ENCODE results near the gene TMEM266.

The TMEM266 gene

DNA sequence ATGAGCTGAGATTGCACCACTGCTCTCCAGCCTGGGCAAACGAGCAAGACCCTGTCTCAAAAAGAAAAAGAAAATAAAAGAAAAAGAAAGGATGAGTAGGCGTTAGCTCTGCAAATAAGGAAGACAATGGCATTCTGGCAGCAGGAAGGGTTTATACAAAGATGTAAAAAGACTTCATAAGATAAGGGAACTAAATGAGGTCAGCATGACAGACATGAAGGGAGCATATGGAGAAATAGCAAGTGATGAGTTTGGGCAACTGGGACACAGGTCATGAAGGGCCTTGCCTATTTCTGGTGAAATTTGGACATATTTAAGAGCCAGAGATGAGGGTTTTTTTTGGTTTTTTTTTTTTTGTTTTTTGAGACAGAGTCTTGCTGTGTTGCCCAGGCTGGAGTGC, 24.5 kb downstream of the TMEM266 start:
- DNase-seq (no peak), ATAC-seq (replicated peaks) (no peak)
- H3K27ac Mint-ChIP-seq = no peak overlapping the region
- no peaks in the 10 kb centered on the region for H3K9me3 Mint-ChIP-seq
- H3K27me3 Mint-ChIP-seq = peaks cover 19 to 49% of the 10 kb centered on the region in 2 donors
- no peaks in the 10 kb centered on the region for H3K4me1 Mint-ChIP-seq
- H3K4me3 Mint-ChIP-seq = no peak overlapping the region
- no peaks in the 10 kb centered on the region for H3K36me3 Mint-ChIP-seq

DNA sequence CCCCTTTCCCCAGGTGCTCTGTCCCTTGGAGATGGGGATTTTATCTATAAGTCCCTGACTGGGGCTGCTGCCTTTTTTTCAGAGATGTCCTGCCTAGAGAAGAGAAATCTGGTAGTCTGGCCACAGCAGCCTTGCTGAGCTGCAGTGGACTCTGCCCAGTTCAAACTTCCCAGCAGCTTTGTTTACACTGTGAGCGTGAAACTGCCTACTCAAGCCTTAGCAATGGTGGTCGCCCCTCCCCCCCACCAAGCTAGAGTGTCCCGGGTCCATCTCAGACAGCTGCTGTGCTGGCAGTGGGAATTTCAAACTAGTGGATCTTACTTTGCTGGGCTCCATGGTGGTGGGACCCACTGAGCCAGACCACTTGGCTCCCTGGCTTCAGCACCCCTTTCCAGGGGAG, 38.9 kb downstream of the TMEM266 start:
- no peak overlapping the region for H3K4me3 Mint-ChIP-seq
- no peak overlapping the region for H3K27ac Mint-ChIP-seq
- H3K27me3 Mint-ChIP-seq = peaks cover 62 to 67% of the 10 kb centered on the region in 2 donors
- H3K9me3 Mint-ChIP-seq = peaks cover 0 to 2% of the 10 kb centered on the region in 2 donors
- H3K36me3 Mint-ChIP-seq = no peaks in the 10 kb centered on the region
- ATAC-seq (replicated peaks) (no peak), DNase-seq (no peak)
- H3K4me1 Mint-ChIP-seq = no peaks in the 10 kb centered on the region

DNA sequence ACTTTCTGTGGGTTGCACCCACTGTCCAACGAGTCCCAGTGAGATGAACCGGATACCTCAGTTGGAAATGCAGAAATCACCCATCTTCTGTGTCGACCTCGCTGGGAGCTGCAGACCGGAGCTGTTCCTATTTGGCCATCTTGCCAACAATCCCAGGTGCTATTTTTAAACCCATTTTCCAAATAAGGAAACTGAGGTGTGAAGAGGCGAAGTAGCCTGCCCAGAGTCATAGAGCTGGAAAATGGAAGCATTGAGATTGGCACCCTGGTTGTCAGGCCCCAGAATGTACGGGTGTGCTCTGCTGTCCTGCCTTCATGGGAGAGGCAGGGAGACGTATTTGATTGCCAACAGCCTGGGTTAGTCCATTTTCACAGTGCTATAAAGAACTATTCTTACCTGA, 39.6 kb downstream of the TMEM266 start:
- H3K36me3 Mint-ChIP-seq = no peaks in the 10 kb centered on the region
- no peak for ATAC-seq (replicated peaks)
- no peaks in the 10 kb centered on the region for H3K9me3 Mint-ChIP-seq
- no peak overlapping the region for H3K4me3 Mint-ChIP-seq
- peaks cover 58 to 67% of the 10 kb centered on the region in 2 donors for H3K27me3 Mint-ChIP-seq
- no peaks in the 10 kb centered on the region for H3K4me1 Mint-ChIP-seq
- H3K27ac Mint-ChIP-seq = no peak overlapping the region
- no peak for DNase-seq

DNA sequence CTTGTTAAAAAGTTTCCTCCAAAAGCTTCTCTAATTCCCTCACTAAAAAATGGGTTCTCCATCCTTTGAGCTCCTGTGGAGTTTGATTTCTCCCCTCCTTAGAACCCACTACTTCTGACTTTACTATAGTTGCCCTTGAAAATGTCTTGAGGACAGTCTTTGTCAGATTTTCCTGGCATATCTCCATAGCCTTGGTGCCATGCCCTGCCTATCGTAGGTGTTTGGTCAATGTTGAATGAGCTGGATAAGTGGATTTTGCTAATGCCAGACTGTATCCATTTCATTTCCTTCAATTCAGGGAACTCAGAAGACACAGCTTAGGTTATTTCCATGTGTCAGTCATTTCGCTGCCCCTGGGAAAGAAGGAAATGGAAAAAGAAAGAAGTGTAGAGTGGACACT, 40.6 kb downstream of the TMEM266 start:
- H3K36me3 Mint-ChIP-seq = no peaks in the 10 kb centered on the region
- no peak overlapping the region for H3K4me3 Mint-ChIP-seq
- H3K9me3 Mint-ChIP-seq = no peaks in the 10 kb centered on the region
- no peak for DNase-seq
- peaks cover 52 to 64% of the 10 kb centered on the region in 2 donors for H3K27me3 Mint-ChIP-seq
- H3K4me1 Mint-ChIP-seq = no peaks in the 10 kb centered on the region
- ATAC-seq (replicated peaks) = no peak
- no peak overlapping the region for H3K27ac Mint-ChIP-seq

DNA sequence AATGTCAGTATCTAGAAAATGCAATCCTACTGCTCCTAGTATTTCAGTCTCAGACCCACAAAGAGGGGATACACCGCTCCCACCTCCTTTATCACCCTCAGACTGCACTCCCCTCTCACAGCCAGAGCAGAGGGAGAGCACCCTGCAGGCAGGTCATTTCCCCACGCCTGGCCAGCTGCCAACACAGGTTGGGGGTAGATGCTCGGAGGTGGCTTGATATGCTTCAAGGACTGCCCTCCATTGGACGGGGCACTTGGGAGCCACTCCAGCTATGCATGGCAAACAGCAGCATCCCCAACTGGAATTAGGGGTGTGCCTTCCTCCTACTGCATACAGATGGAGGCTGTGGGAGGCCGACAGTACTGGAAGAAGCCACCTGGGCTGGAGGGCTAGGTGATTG, 41.9 kb downstream of the TMEM266 start:
- Mint-ChIP-seq H3K36me3 (no peaks in the 10 kb centered on the region), H3K4me3 (no peak overlapping the region), H3K27ac (no peak overlapping the region), H3K9me3 (no peaks in the 10 kb centered on the region), H3K27me3 (peaks cover 40 to 52% of the 10 kb centered on the region in 2 donors), H3K4me1 (no peaks in the 10 kb centered on the region)
- no peak for ATAC-seq (replicated peaks)
- DNase-seq = no peak

DNA sequence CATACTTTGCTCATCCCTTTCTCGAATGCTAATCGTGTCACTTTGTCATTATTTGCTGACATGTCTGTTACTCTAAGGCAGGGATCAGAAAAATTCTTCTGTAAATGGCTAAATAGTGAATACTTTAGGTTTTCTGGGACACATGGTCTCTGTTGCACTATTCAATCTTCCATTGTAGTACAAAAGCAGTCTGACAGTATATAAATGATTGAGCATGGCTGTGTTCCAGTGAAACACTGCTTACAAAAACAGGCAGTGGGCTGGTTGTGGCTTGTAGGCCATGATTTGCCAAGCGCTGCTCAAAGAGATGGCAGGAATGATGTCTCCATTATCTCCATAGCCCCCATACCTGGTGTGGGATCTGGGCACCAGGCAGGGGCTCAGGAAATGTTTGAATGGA, 45.6 kb downstream of the TMEM266 start:
- no peaks in the 10 kb centered on the region for H3K9me3 Mint-ChIP-seq

DNA sequence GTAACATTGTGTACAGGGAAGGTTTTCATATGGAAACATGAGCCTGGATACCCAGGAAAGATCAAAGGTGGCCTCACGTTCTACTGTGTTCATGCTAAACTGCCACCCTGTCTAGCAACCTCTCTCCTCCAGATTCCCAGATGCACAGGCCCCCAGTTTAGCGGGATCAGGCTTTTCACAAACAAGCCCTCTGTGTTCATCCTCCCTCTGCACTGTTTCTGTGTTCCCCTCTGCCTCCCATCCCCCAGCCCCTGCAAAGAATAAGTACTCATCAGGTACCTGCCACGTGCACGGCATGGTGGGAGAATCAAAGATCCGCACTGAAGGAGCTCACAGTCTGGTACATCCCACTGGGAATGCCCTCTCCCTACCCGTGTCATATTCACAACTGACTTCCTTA, 46.1 kb downstream of the TMEM266 start:
- no peaks in the 10 kb centered on the region for H3K9me3 Mint-ChIP-seq
- peaks cover 27 to 43% of the 10 kb centered on the region in 2 donors for H3K27me3 Mint-ChIP-seq

More for the DNA sequence above, 45.6 kb downstream of the TMEM266 start:
- Mint-ChIP-seq H3K27me3 (peaks cover 23 to 41% of the 10 kb centered on the region in 2 donors), H3K36me3 (no peaks in the 10 kb centered on the region), H3K4me3 (no peak overlapping the region), H3K4me1 (no peaks in the 10 kb centered on the region), H3K27ac (no peak overlapping the region)
- ATAC-seq (replicated peaks) (no peak), DNase-seq (no peak)

DNA sequence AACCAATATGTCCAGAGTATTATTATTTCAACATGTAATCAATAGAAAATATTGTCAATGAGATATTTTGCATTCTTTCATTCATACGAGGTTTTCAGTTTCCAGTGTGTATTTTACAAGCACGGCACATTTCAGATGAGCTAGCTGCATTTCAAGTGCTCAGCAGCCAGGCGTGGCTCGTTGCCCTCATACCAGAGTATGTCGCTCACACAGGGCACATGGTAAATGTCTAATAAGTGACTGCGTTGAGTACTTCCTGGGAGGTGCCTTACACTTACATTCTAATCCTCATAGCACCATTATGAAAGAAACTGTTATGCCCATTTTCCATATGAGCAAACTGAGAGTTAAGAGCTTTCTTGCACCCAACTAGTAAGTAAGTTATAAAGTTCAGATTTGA, 47.4 kb downstream of the TMEM266 start:
- Mint-ChIP-seq H3K27ac (no peak overlapping the region), H3K4me3 (no peak overlapping the region), H3K27me3 (peaks cover 25 to 36% of the 10 kb centered on the region in 2 donors), H3K36me3 (no peaks in the 10 kb centered on the region), H3K9me3 (no peaks in the 10 kb centered on the region), H3K4me1 (no peaks in the 10 kb centered on the region)
- ATAC-seq (replicated peaks) = no peak
- no peak for DNase-seq

More for the DNA sequence above, 46.1 kb downstream of the TMEM266 start:
- DNase-seq (no peak), ATAC-seq (replicated peaks) (no peak)
- Mint-ChIP-seq H3K4me3 (no peak overlapping the region), H3K4me1 (no peaks in the 10 kb centered on the region), H3K36me3 (no peaks in the 10 kb centered on the region), H3K27ac (no peak overlapping the region)

DNA sequence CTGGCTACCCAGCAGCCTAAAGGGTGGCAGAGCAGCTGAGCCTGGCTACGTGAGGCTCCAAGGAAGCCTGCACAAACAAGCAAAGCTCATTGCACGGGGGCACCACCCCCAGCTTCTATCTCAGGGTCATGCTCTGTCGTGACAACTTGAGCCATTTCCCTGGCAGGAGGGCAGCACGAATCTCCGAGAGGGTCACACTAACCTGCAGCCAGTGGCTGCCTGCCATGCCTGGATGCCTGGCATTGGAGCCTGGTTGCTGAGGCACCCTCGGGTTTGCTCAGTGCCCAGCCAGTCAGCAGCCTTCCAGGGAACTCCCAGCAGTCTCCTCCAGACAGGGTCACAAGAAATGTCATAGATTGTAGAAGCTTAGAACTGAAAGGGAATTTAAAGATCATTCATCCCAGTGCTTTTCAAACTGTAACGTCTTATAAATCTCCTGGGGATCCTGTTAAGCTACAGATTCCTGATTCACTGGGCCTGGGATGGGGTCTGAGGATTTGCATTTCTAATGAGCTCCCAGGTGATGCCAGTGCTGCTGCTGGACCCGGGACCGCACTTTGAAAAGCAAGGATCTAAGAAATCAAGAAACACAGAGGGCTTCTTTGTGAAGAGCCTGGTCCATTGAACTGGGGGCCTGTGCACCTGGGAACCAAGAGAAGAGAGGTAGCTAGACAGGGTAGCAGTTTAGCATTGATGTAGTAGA, 48.4 kb downstream of the TMEM266 start:
- Mint-ChIP-seq H3K4me3 (no peak overlapping the region), H3K27ac (no peak overlapping the region), H3K36me3 (no peaks in the 10 kb centered on the region), H3K9me3 (no peaks in the 10 kb centered on the region), H3K4me1 (no peaks in the 10 kb centered on the region), H3K27me3 (peaks cover 21 to 35% of the 10 kb centered on the region in 2 donors)
- ATAC-seq (replicated peaks) (no peak), DNase-seq (no peak)

DNA sequence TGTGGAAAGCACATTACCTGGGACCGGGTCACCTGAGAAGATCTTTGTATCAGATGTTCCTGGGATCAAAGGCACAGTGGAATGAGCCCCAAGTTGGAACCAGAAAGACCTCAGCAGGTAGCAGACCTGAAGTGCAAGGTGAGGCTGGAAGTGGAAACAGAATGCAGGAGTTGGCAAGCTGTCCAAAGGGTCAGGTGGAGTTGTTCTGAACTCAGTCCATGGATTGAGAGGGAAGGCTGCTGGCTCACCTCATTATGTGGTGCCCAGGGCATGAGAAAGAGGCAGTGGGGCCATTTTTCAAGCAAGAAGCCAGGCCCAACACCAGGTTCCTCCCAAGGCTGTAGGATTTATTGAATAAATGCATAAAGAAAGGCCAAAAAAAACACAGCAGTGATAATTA, 49.3 kb downstream of the TMEM266 start:
- H3K4me3 Mint-ChIP-seq = no peak overlapping the region
- DNase-seq = no peak
- no peaks in the 10 kb centered on the region for H3K36me3 Mint-ChIP-seq
- peaks cover 22 to 31% of the 10 kb centered on the region in 2 donors for H3K27me3 Mint-ChIP-seq
- no peaks in the 10 kb centered on the region for H3K9me3 Mint-ChIP-seq
- ATAC-seq (replicated peaks) = no peak
- no peaks in the 10 kb centered on the region for H3K4me1 Mint-ChIP-seq
- H3K27ac Mint-ChIP-seq = no peak overlapping the region

DNA sequence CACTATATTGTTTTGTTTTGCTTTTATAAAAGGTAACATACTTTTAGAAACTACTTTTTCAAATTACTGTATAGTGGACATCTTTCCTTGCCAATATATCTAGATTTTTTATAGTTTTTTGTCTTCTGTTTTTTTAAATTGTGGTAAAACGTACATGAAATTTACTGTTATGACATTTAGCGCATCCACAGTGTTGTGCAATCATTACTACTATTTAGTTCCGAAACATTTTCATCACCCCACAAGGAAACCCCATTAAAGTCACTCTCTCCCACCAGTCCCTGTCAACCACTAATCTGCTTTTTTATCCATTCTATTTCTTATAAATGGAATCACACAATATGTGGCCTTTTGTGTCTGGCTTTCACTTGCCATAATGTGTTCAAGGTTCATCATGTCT, 54.8 kb downstream of the TMEM266 start:
- Mint-ChIP-seq H3K4me3 (no peak overlapping the region), H3K27me3 (peaks cover 32 to 33% of the 10 kb centered on the region in 2 donors), H3K9me3 (no peaks in the 10 kb centered on the region), H3K4me1 (peaks cover 0 to 5% of the 10 kb centered on the region in 2 donors), H3K36me3 (no peaks in the 10 kb centered on the region), H3K27ac (no peak overlapping the region)
- ATAC-seq (replicated peaks) = no peak
- no peak for DNase-seq

DNA sequence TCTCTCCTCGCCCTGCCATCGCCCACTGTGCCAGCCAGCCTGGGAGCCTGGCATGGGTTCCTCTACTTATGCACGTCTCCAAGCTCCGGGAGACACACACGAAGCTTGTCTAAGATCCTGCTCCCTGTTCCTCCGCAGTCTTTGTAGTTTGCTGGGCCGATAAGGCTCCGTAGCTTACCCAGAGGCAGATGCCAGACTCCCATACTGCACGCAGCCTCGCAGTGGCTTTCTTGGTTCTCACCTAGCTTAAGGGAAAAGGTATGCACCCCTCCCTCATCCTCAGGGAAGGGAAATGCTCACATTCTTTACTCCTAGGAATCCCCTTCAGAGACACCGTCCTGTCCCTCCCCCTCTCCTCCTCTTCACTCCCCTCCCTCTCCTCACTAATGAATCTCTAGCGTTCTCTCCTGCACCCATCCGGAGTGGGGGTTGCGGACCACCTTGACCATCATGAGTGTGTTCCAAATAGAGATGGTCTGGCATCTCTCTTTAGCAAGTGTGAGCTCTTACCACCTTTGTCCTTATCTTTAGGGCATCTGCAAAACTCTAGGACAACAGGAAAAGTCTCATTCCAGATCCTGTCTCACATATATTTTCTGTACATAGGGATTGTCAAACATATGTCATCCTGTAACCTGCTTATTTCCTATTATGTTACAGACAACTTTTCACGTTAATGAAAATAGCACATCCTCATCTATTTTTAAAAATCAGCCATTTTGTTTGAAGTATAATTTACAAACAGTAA, 56.5 kb downstream of the TMEM266 start:
- no peak overlapping the region for H3K27ac Mint-ChIP-seq
- ATAC-seq (replicated peaks) (no peak), DNase-seq (no peak)
- H3K4me1 Mint-ChIP-seq = peaks cover 0 to 5% of the 10 kb centered on the region in 2 donors
- H3K36me3 Mint-ChIP-seq = no peaks in the 10 kb centered on the region
- no peaks in the 10 kb centered on the region for H3K9me3 Mint-ChIP-seq
- H3K4me3 Mint-ChIP-seq = no peak overlapping the region
- H3K27me3 Mint-ChIP-seq = peaks cover 26 to 27% of the 10 kb centered on the region in 2 donors

DNA sequence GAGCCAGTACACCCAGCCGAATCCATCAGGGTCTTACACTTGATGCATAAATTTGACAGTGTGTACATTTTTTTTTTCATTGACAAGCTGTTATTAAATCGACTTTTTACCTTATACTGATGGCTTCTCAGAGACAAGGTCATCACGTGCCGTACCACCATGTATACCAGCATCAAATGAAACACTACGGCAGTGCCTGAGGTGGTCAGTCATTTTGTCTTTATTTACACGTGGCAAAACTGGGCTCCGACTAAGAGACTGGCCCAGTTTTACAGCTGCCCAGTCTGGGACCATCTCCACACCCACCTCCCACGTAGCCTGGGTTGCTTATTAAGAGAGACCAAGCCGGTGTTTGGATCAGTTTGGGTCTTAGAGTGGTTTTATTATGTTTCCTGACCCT, 57.4 kb downstream of the TMEM266 start:
- peaks cover 0 to 5% of the 10 kb centered on the region in 2 donors for H3K4me1 Mint-ChIP-seq

DNA sequence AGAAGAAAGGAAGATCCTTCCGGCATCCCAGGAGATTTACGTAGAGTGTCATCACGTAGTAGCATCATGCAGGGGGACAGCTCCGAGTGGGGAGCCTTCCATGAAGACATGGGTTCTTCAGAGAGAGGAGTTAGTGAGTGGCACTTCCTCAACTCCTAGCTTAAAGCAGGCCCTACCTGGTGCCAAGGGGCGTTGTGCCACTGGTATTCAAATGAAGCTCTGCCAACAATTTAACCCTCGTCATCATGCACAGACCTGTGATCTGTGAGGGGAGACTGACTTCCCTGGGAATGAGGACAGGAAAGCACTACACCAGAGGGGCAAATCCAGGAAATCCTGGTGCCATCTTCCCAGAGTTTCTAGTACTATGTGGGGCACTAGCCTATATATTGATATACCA, 59.0 kb downstream of the TMEM266 start:
- no peak for ATAC-seq (replicated peaks)
- peaks cover 16 to 19% of the 10 kb centered on the region in 2 donors for H3K27me3 Mint-ChIP-seq

More for the DNA sequence above, 57.4 kb downstream of the TMEM266 start:
- Mint-ChIP-seq H3K4me3 (no peak overlapping the region), H3K27ac (no peak overlapping the region), H3K27me3 (peaks cover 23 to 27% of the 10 kb centered on the region in 2 donors), H3K9me3 (no peaks in the 10 kb centered on the region), H3K36me3 (no peaks in the 10 kb centered on the region)
- ATAC-seq (replicated peaks) (no peak), DNase-seq (no peak)

DNA sequence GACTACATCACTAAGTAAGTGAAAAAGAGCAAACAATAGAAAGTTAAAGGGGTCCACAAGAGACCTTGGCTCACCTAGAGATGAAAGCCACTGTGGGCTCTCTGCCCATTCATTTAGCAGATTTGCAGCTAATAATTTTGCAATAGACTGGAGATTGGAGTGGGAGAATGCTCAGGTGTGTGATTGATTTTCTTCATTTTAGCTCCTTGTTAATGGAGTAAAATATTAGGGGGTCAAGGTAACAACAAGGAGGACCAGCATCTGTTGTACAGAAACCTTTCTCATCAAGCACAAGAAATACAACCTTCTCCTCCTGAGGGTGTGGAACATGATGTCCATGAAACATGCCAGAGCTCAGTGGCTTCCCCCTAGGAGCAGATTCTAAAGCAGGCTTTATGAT, 63.2 kb downstream of the TMEM266 start:
- no peak overlapping the region for H3K4me3 Mint-ChIP-seq
- no peaks in the 10 kb centered on the region for H3K36me3 Mint-ChIP-seq
- DNase-seq (no peak), ATAC-seq (replicated peaks) (no peak)
- peaks cover 5 to 17% of the 10 kb centered on the region in 2 donors for H3K27me3 Mint-ChIP-seq
- H3K27ac Mint-ChIP-seq = no peak overlapping the region
- H3K4me1 Mint-ChIP-seq = no peaks in the 10 kb centered on the region
- peaks cover 0 to 1% of the 10 kb centered on the region in 2 donors for H3K9me3 Mint-ChIP-seq

More for the DNA sequence above, 59.0 kb downstream of the TMEM266 start:
- H3K4me1 Mint-ChIP-seq = peaks cover 0 to 5% of the 10 kb centered on the region in 2 donors
- no peak overlapping the region for H3K27ac Mint-ChIP-seq
- DNase-seq = no peak
- no peak overlapping the region for H3K4me3 Mint-ChIP-seq
- H3K9me3 Mint-ChIP-seq = no peaks in the 10 kb centered on the region
- no peaks in the 10 kb centered on the region for H3K36me3 Mint-ChIP-seq
